Measurements from ENCODE around the gene TLX3.

GRCh38 chr5:171275841-171276544, 33.1 kb upstream of the TLX3 start:
- TF ChIP-seq CTCF (IDR thresholded peaks at IDR 0.05) (no peak), POLR2A (IDR thresholded peaks at IDR 0.05) (no peak)

Data from adrenal gland (tissue), 5 donors.